GM12878 (cell line): ENCODE measurements around the gene TARBP2. TPM values are rescaled to one million over a fixed set of nuclear protein-coding genes. Genes with fewer than 3 reads are reported as not detected.

Source experiments
- ATAC-seq: fragments of 200-7000 bp; cut with Tn5 transposase; 3 replicates; pipeline ENCODE4 v1.9.1; 2020; ENCODE audit warnings: mild to moderate bottlenecking, moderate library complexity
- BruUV-seq: library from RNA; stranded (reverse); fragments of 400-500 nt; replicated peaks from 2 replicates; lab custom pipeline; 2021; lab: Mats Ljungman, UMichigan
- CTCF ChIA-PET: fragments of 300-600 bp; sonication (Branson Sonifier 250); formaldehyde crosslinking; extraction: SDS; loops from one replicate; lab custom pipeline; 2021; ENCODE audit warnings: inconsistent platforms; lab: Yijun Ruan, JAX
- POLR2A ChIA-PET: fragments of 350-600 bp; formaldehyde crosslinking; extraction: SDS; loops from one replicate; lab custom pipeline; 2021; ENCODE audit warnings: inconsistent platforms; lab: Charles Lee
- RAD21 ChIA-PET: fragments of 300-600 bp; sonication (Branson Sonifier 250); formaldehyde crosslinking; loops from one replicate; lab custom pipeline; 2023; ENCODE audit warnings: antibody characterized with exemption; ENCODE audit not compliant: unreplicated experiment; lab: Charles Lee
- SMC1A ChIA-PET: fragments of 300-600 bp; sonication (Branson Sonifier 250); formaldehyde crosslinking; loops from one replicate; lab custom pipeline; 2023; ENCODE audit not compliant: unreplicated experiment, uncharacterized antibody; lab: Charles Lee
- DNase-seq: peaks from one replicate; pipeline ENCODE4 v3.0.0-alpha.2; 2011; ENCODE audit warnings: low read depth, low spot score
- FAIRE-seq: peaks from 3 replicates; lab custom pipeline; 2011; peaks lifted over from hg19 to GRCh38; lab: Jason Lieb, UNC
- H2AFZ ChIP-seq: 2 replicates; pipeline ENCODE4 v1.6.0; 2011; ENCODE audit warnings: low read depth, low read length, control low read depth; ENCODE audit not compliant: control insufficient read depth
- H3K27ac ChIP-seq: 2 replicates; pipeline ENCODE4 v1.5.1; 2011; ENCODE audit warnings: control low read depth; ENCODE audit not compliant: control insufficient read depth, insufficient read depth
- H3K27me3 ChIP-seq, 2 experiments: replicated peaks in 1 of 2; 2 replicates each; pipeline versions ENCODE4 v1.6.0 to v1.6.1; 2011; ENCODE audit warnings: low read length in 1 of 2; ENCODE audit not compliant: control insufficient read depth in 2 of 2, insufficient read depth in 2 of 2
- H3K36me3 ChIP-seq, 2 experiments: 2 replicates each; pipeline ENCODE4 v1.5.1; 2011; ENCODE audit warnings: low read length in 1 of 2; ENCODE audit not compliant: control insufficient read depth in 2 of 2, insufficient read depth in 2 of 2
- H3K4me1 ChIP-seq: 2 replicates; pipeline ENCODE4 v1.6.1; 2011; ENCODE audit warnings: mild to moderate bottlenecking, low read length, moderate library complexity, mixed read lengths; ENCODE audit not compliant: control insufficient read depth, insufficient read depth
- H3K4me2 ChIP-seq: 2 replicates; pipeline ENCODE4 v1.6.0; 2011; ENCODE audit warnings: control low read depth; ENCODE audit not compliant: control insufficient read depth, insufficient read depth
- H3K4me3 ChIP-seq: fragments of 200-600 bp; sonication (generic); 2 replicates; pipeline ENCODE4 v1.5.1; 2016
- H3K79me2 ChIP-seq: 2 replicates; pipeline ENCODE4 v1.6.0; 2011; ENCODE audit warnings: low read length; ENCODE audit not compliant: control insufficient read depth, insufficient read depth
- H3K9ac ChIP-seq: 2 replicates; pipeline ENCODE4 v1.8.0; 2011; ENCODE audit warnings: low read length, control low read depth, mixed read lengths; ENCODE audit not compliant: control insufficient read depth, insufficient read depth
- H3K9me3 ChIP-seq: replicated peaks from 3 replicates; pipeline ENCODE4 v1.5.1; 2011; ENCODE audit warnings: mild to moderate bottlenecking, low read length; ENCODE audit not compliant: control insufficient read depth, insufficient read depth
- H4K20me1 ChIP-seq: 2 replicates; pipeline ENCODE4 v1.6.0; 2011; ENCODE audit not compliant: control insufficient read depth, insufficient read depth
- BHLHE40 ChIP-seq, 2 experiments: fragments of 450-650 bp in 1 of 2; IDR thresholded peaks; 2 replicates each; pipeline ENCODE4 v1.6.1; 2011 to 2017; ENCODE audit warnings: low read depth in 2 of 2, borderline replicate concordance in 1 of 2, improper control_type of control experiment in 1 of 2, low read length in 1 of 2, mild to moderate bottlenecking in 1 of 2
- RAD51 ChIP-seq: fragments of 450-650 bp; IDR thresholded peaks from 2 replicates; pipeline ENCODE4 v1.6.1; 2016; ENCODE audit warnings: moderate library complexity, mild to moderate bottlenecking, inconsistent platforms
- WGBS: methylation state at CpG from one replicate; pipeline ENCODE4 v1.1.6; 2016; ENCODE audit warnings: low lambda C conversion rate; ENCODE audit not compliant: insufficient replicate concordance, insufficient coverage; ENCODE audit errors: missing lambda C conversion rate; 5-methylcytosine and 5-hydroxymethylcytosine counted together
- in situ Hi-C: fragments of 300-500 bp; cut with MboI; formaldehyde crosslinking; loops from 9 replicates; pipeline ENCODE4 v1.14.3; 2018; ENCODE audit warnings: mixed read lengths
- intact Hi-C: fragments of 100-400 bp; cut with micrococcal nuclease; formaldehyde crosslinking; loops from one replicate; pipeline ENCODE4 v1.14.2; 2022; ENCODE audit not compliant: unreplicated experiment
- polyA plus RNA-seq, 11 experiments: library from polyadenylated mRNA; depleted of rRNA in 4 of 11; unstranded in 6 of 11; stranded (reverse) in 5 of 11; fragments of >200 nt; fragmentation: Nextera tagmentation in 4 of 11; fragmentation: Illumina TruSeq in 1 of 11; extraction: Ambion mirVana in 4 of 11; extraction: Trizol in 1 of 11; gene quantifications; 1 replicate in 1 of 11; 2 replicates in 10 of 11; pipeline versions ENCODE4 v1.2.1 to v1.2.3, GENCODE V29; 2011 to 2016; ENCODE audit warnings: inconsistent platforms in 2 of 11, missing spikeins in 2 of 11, low read depth in 1 of 11
- total RNA-seq, 4 experiments: library from RNA; depleted of rRNA in 3 of 4; stranded (reverse); fragments of >200 nt in 3 of 4; fragmentation: Illumina TruSeq in 1 of 4; extraction: Trizol in 1 of 4; gene quantifications; 2 replicates each; pipeline versions ENCODE4 v1.2.1 to v1.2.3, GENCODE V29; 2013 to 2021
- TF ChIP-seq, protein P1 (sequence below): IDR thresholded peaks from 2 replicates; pipeline ENCODE4 v1.6.1; 2012; ENCODE audit warnings: mild to moderate bottlenecking, low read depth, low read length
- TF ChIP-seq, protein P2 (sequence below): IDR thresholded peaks from 2 replicates; pipeline ENCODE4 v1.6.1; 2011; ENCODE audit warnings: low read depth, low read length, improper control_type of control experiment, borderline replicate concordance
- TF ChIP-seq, protein P3 (sequence below): IDR thresholded peaks from 2 replicates; pipeline ENCODE4 v1.6.1; 2012; ENCODE audit warnings: low read depth, low read length, improper control_type of control experiment
- TF ChIP-seq, protein P4 (sequence below): fragments of 450-650 bp; IDR thresholded peaks from 2 replicates; pipeline ENCODE4 v1.6.1; 2017; ENCODE audit warnings: antibody characterized with exemption, mild to moderate bottlenecking, moderate library complexity
- TF ChIP-seq, protein P5 (sequence below): IDR thresholded peaks from 2 replicates; pipeline ENCODE4 v1.6.1; 2011; ENCODE audit warnings: borderline replicate concordance, low read depth, mild to moderate bottlenecking, moderate library complexity, mixed read lengths, low read length; ENCODE audit not compliant: insufficient read depth; ENCODE audit errors: extremely low read length

The TARBP2 gene
- total and polyA plus RNA-seq, 10 of the 15 experiments (the other 5 are each of a cell fraction or from before 2014, with no cell fraction given): 5.5 to 60.1 (median 36.8) TPM

DNA sequence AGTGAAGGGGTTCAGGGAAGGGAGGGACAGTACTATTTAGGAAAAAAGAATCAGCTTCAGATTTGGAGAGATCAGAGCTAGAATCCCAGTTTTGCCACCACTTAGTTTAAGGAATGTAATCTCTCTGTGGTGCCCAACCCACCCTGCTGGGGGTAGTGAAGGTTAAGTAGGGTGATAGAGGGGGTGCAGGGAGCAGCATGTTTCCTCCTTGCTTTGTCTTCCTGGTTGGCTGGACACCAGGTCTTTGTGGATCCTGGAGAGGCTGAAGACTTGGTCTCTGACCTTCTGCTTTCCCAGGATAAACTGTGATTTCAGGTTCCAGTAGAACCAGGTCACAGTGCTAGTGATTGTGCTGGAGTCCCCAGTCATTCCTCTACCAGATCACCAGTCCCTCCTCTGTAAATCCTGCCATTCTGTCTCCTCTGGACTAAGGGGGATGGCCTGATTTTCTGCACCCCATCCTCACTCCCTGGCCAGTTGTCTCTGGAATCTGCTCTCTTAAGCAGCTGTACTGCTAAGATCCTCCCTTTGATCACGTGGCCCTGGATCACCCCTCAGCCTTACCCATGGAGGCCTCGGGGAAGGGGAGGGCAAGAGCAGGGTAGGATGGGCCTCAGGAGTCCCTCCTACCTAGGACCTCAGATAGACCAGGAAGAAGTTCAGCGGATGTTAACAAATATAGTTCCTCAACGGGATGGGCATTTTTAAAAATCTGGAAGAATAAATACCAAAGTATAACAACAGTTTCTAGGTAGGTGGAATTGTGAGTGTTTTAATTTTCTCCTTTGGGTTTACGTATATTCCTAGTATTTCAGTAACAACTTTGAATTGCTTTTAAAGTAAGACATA, 5.0 kb upstream of the TARBP2 start:
- RAD21 ChIA-PET: interaction anchor here (1.0 kb wide), 1 partner anchor 175 kb away, joined by 3 read pairs; the partner anchor contains the start of gene AAAS
- Histone ChIP-seq H3K36me3 (no peaks in the 10 kb centered on the region), H2AFZ (no peak overlapping the region), H3K4me3 (no peak overlapping the region), H3K27me3 (no peaks in the 10 kb centered on the region), H3K27ac (no peak overlapping the region), H3K9ac (no peak overlapping the region), H3K4me2 (peak overlapping the region; percentile 26; the same call in 1 of the 2 replicates), H4K20me1 (no peaks in the 10 kb centered on the region), H3K4me1 (peaks cover 17% of the 10 kb centered on the region), H3K79me2 (peaks cover 2% of the 10 kb centered on the region; the same call in 1 of the 2 replicates), H3K9me3 (no peaks in the 10 kb centered on the region)
- in situ Hi-C loops (no loop called here), intact Hi-C loops (no loop called here)
- ATAC-seq: 0 out of 3 replicates have a peak, but pooled peaks have one; percentile 10
- TF ChIP-seq BHLHE40 (IDR thresholded peaks at IDR 0.05; ENCODE audit: borderline replicate concordance in 1 of 2, low read depth in 2 of 2, low read length in 1 of 2): peak in 1 of 2 experiments; percentile 37; a peak in 1 of 4 replicates
- TF ChIP-seq, protein P1, sequence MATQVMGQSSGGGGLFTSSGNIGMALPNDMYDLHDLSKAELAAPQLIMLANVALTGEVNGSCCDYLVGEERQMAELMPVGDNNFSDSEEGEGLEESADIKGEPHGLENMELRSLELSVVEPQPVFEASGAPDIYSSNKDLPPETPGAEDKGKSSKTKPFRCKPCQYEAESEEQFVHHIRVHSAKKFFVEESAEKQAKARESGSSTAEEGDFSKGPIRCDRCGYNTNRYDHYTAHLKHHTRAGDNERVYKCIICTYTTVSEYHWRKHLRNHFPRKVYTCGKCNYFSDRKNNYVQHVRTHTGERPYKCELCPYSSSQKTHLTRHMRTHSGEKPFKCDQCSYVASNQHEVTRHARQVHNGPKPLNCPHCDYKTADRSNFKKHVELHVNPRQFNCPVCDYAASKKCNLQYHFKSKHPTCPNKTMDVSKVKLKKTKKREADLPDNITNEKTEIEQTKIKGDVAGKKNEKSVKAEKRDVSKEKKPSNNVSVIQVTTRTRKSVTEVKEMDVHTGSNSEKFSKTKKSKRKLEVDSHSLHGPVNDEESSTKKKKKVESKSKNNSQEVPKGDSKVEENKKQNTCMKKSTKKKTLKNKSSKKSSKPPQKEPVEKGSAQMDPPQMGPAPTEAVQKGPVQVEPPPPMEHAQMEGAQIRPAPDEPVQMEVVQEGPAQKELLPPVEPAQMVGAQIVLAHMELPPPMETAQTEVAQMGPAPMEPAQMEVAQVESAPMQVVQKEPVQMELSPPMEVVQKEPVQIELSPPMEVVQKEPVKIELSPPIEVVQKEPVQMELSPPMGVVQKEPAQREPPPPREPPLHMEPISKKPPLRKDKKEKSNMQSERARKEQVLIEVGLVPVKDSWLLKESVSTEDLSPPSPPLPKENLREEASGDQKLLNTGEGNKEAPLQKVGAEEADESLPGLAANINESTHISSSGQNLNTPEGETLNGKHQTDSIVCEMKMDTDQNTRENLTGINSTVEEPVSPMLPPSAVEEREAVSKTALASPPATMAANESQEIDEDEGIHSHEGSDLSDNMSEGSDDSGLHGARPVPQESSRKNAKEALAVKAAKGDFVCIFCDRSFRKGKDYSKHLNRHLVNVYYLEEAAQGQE: no peak
- TF ChIP-seq, protein P2, sequence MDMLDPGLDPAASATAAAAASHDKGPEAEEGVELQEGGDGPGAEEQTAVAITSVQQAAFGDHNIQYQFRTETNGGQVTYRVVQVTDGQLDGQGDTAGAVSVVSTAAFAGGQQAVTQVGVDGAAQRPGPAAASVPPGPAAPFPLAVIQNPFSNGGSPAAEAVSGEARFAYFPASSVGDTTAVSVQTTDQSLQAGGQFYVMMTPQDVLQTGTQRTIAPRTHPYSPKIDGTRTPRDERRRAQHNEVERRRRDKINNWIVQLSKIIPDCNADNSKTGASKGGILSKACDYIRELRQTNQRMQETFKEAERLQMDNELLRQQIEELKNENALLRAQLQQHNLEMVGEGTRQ: peak; percentile 56; the same call in 1 of the 2 replicates
- TF ChIP-seq, protein P3, sequence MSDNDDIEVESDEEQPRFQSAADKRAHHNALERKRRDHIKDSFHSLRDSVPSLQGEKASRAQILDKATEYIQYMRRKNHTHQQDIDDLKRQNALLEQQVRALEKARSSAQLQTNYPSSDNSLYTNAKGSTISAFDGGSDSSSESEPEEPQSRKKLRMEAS: peak; percentile 31; the same call in 1 of the 2 replicates
- TF ChIP-seq, protein P4, sequence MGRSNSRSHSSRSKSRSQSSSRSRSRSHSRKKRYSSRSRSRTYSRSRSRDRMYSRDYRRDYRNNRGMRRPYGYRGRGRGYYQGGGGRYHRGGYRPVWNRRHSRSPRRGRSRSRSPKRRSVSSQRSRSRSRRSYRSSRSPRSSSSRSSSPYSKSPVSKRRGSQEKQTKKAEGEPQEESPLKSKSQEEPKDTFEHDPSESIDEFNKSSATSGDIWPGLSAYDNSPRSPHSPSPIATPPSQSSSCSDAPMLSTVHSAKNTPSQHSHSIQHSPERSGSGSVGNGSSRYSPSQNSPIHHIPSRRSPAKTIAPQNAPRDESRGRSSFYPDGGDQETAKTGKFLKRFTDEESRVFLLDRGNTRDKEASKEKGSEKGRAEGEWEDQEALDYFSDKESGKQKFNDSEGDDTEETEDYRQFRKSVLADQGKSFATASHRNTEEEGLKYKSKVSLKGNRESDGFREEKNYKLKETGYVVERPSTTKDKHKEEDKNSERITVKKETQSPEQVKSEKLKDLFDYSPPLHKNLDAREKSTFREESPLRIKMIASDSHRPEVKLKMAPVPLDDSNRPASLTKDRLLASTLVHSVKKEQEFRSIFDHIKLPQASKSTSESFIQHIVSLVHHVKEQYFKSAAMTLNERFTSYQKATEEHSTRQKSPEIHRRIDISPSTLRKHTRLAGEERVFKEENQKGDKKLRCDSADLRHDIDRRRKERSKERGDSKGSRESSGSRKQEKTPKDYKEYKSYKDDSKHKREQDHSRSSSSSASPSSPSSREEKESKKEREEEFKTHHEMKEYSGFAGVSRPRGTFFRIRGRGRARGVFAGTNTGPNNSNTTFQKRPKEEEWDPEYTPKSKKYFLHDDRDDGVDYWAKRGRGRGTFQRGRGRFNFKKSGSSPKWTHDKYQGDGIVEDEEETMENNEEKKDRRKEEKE: no peak
- TF ChIP-seq, protein P5, sequence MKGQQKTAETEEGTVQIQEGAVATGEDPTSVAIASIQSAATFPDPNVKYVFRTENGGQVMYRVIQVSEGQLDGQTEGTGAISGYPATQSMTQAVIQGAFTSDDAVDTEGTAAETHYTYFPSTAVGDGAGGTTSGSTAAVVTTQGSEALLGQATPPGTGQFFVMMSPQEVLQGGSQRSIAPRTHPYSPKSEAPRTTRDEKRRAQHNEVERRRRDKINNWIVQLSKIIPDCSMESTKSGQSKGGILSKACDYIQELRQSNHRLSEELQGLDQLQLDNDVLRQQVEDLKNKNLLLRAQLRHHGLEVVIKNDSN: peak; percentile 37
- TF ChIP-seq RAD51: peak; percentile 94
- no TSS peak for BruUV-seq
- POLR2A ChIA-PET: interaction anchor here (0.6 to 1.4 kb wide), 3 partner anchors 13 to 316 kb away, joined by 3 to 4 read pairs (median 3); partner anchors contain the start of genes CSAD and ZNF740
- WGBS: 52% methylated on average over 5 of the region's 5 CpGs
- peak; percentile 28 for DNase-seq
- no peak for FAIRE-seq
- CTCF ChIA-PET: interaction anchor here (1.0 to 1.4 kb wide), 4 partner anchors 19 to 250 kb away, joined by 3 to 4 read pairs (median 3); no protein-coding TSS in a partner anchor
- SMC1A ChIA-PET: interaction anchor here (1.3 to 3.1 kb wide), 3 partner anchors 13 to 143 kb away, joined by 3 to 9 read pairs (median 3); no protein-coding TSS in a partner anchor
